ENCODE measurements around the gene HOXA6.
A peak's percentile ranks its signal among the peaks of the same experiment; 100 is the strongest.

The HOXA6 gene

GRCh38 chr7:27137640-27138315 lies 9.8 kb downstream of the HOXA6 start:
- no peak for DNase-seq

- no peak for DNase-seq
Observed at GRCh38 chr7:27134392-27134791, 13.2 kb downstream of the HOXA6 start.

- no peak for DNase-seq
Observed at GRCh38 chr7:27133409-27134231, 14.0 kb downstream of the HOXA6 start.

DNA sequence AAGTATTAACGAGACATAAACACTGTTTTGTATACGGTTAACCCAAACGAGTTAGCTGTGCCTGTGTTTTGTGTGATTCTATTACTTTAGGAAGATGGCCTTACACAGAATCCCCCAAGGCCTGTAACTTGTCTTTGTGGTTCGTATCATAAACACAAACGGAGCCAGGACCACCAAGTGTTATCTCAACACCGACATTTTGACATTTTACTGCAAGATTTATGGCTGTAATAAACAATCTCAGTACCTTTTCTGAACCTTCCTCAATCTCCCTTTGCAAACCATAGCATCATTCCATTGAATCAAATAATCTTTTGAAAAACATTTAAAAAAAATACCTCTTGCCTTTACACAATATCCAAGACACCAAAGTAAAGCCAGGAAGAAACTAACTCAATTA lies 14.6 kb downstream of the HOXA6 start:
- no peak for DNase-seq

GRCh38 chr7:27132214-27132613 lies 15.4 kb downstream of the HOXA6 start:
- DNase-seq = no peak

DNA sequence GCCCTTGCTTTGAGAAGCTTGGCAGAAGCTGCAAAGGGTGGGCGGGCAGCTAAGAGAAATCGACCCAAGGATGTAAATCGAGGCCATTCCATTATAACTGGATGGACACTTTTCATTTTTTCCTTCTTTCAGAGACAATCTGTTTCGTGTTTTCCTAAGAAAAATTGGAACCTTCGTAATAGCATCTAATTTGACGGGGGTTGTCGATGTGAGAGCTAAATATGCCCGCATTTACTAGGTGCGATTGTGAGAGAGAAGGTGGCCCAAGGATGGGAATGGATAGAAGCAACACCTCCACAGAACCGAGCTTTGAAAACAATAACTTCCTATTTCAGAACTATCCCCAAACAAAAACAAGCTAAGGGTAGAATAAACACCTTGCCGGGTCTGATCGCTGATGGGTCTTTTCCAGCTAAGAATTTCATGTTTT lies 16.2 kb downstream of the HOXA6 start:
- DNase-seq = no peak

DNA sequence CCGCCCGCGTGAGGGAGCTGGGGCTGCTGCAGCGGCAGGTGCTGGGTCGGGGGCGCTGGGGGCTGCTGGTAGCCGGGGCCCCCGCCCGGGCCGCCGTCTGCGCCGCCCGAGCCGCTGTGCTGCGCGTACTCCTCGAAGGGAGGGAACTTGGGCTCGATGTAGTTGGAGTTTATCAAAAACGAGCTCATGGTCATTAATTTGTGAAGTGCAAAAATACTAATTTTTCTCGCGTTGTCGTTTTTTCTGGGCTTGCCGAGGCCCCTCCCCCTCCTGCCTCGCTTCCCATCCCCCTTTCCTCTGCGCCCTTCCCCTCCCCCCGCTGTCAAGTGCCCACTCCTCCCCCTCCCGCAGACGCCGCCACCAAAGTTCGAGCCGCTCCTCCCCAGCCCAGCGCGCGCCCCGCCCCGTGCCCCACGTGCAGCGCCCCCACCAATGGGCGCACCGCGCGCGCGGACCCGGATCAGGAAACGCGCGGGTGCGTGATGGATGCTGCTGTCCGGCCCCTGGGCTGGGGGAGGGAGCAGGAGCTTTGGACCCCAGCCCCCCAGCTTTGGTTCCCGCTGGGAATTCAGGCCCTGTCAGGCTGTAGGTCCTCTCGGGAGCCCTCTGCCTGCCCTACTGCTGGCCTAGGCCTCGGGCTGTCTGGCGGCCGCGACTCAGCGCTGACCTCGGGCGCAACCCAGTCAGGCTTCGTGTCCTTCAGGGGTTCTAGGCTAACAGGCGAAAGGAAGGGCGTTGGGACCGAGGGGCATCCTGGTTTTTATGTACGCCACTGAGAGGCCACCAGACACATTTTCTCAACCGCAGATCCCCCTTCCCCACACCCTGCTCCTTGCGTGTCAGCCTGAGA lies 16.8 kb downstream of the HOXA6 start, which contains the start of gene HOXA4:
Gene HOXA4, minus strand, starts transcription at position 218 of the 850 bp plus-strand sequence. Its CDS starts 24 bp downstream, at position 194.
- DNase-seq = peak; percentile 16

DNA sequence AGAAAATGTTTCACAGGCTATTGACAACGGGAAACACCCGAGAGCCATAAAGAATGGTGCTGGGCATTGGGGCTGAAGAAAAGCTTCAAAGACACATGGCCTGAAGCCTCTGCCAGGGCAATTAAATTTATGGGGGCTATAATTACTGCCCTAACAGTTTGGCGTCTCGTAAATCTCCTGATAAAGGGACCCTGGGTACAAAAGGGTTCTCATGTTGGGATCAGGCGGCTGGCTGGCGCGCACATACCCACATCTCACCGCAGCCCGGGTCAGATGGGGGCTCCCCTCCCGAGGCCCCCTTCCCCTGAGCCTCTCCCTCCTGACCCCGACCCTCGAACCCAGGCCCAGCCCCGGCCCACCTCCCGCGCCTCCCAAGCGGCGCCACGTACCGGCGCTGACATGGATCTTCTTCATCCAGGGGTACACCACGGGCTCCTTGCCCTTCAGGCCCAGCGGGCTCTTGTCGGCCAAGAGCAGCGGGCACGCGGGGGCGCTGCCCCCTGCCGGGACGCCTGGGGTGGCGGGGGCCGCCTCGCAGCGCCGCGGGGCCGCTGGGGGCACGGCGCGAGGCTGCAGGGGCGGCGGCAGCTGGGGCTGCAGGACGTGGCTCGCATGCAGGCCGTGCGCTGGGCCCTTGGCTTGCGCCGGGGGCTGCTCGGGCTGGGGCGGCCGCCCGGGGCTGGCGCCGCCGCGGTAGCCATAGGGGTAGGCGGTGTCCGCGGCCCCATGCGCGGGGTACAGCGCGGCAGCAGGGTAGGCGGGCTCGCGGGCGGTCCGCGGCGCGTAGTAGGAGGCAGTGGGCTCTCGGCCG lies 17.6 kb downstream of the HOXA6 start:
- no peak for DNase-seq

- no peak for DNase-seq
Observed at GRCh38 chr7:27128776-27129728, 18.5 kb downstream of the HOXA6 start.

DNA sequence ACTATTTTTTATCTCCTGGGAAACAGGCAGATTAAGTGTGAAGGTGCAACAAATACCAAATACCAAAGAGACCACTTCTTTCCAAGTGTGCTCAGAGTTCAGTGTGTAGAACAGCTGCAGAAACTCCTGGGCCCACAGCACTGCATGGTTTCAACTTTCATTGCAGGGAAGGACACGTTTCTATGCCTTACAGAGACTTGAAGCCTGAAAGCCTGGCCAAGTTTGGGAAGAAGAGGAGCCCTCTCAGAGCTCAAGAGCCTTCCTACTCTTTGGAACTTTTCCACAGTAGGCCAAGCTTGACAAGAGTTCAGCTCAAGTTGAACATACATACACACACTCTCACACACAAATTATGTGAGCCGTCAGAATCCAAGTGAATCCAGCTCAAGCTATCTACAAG lies 19.5 kb downstream of the HOXA6 start:
- DNase-seq = no peak

- no peak for DNase-seq
Observed at GRCh38 chr7:27126596-27127327, 20.8 kb downstream of the HOXA6 start.

- no peak for DNase-seq
Observed at GRCh38 chr7:27125986-27126394, 21.6 kb downstream of the HOXA6 start.

DNA sequence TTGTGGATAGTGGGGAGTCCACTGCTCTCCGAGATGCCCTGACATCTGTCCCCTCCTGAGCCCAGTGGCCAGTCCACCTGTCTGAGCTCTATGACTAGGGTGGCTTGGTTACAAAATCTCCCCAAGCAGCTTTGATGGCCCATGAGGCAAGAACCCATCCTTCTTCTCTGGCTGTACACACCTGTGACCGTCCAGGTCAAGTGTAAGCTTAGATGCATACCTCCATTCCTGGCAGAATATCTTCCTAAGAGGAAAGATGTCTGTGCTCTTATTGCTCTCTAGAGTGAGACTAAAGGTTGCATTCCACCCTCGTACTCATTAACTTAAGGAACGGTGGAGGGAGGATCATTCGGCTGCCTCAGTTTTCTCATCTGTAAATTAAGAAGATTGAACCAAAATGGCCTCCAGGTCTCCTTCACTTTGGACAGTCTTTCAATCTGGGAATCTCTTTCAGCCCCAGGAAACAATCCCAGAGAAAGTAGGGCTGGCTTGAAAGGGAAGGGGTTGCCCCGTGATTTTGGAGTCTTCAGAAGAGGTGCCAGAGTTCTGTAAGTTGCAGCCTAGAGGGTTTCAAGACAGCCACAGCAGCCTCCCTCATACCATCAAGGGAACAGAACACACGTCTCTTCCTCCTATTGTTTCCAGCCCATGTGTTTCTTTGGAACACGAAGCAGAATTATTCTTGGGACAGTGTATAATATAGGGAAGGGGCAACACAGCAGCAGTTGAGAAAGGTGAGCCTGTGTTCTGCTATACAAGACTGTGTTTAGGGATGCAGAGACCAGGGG lies 22.5 kb downstream of the HOXA6 start:
- no peak for DNase-seq

DNA sequence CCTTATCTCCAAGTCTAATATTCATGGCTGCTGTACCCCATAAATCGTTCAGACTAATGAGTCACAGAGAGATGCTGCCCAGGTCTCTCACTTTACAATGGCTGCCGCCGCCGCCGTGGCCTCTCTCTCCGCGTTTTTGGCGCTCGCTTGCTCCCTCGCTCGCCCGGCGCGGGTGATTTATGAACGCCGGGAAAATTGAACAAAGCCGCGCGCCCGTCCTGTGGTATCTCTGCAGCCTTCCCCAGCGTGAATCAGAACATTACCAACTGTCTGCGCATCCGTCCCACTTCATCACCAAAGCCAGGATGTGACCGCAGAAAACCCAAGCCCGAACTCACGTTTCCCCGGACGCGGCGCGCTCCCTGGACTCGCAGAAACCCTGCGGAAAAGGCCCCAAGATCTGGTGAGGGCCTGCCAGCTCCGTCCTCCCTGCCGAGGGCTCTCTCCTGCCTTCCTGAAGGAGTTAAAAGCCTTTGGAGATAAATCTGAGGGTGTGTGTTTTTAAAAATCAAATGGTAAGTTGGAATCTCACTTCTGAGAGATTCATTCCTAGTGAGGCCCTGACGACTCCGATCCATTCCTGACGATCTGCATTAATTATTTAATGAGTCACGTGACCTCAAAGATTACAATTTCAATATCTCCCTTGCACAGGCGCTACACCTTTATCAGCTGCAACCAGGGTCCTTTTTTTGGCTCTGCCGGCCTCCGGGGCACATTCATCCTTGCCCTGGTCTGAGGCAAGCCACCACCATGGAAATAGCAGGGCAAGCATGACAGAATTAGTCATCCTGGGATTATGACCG lies 23.3 kb downstream of the HOXA6 start:
- DNase-seq = no peak

- no peak for DNase-seq
Observed at GRCh38 chr7:27123477-27124053, 24.0 kb downstream of the HOXA6 start.

GRCh38 chr7:27123007-27123476 lies 24.5 kb downstream of the HOXA6 start:
- DNase-seq = no peak

DNA sequence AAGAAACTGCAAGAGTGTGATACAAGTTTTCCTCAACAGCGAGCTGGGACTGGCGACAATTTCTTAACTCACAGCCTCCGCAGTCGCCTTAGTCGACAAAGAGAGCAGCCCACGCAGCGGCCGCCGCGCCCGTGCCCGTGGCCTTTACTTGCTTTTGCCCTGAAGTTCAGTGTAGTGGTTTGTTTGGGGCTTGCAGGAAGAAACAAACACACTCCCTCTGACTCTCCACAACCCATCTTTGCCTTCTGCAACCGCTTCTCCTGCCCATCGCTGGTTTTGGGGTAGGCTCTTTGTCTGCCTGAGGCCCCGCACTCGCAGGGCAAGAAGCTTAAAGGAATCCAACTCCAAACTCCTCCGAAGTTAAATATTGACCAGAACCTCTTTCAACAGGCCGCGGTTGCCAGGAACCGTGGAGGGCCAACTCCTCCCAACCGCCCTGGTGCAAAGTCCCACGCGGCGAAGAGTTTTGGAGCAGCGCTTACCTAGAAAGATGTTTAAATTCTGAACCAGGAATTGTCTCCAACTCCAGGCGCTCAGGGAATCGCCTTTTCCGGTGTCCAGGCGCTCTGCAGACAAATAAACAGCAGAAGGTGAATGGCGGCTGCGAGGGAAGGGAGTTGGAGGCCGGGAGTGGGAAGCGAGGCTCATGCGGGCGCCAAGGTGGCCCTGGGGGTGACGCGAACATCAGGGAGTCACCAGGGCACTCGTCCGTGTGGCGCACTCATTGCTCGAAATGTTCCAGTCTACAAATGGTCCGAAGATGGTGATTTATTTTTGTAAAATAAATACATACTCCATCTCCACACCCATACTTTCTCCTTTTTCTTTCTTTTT lies 25.3 kb downstream of the HOXA6 start:
- no peak for DNase-seq
